HG02938 (cell line): ENCODE results near the gene OGFRL1.

ENCODE experiments used
- ATAC-seq: cut with Tn5 transposase; IDR thresholded peaks from one replicate; pipeline ENCODE4 v1.9.1; 2021; ENCODE audit warnings: mild to moderate bottlenecking, moderate library complexity; ENCODE audit not compliant: unreplicated experiment

Gene OGFRL1

DNA sequence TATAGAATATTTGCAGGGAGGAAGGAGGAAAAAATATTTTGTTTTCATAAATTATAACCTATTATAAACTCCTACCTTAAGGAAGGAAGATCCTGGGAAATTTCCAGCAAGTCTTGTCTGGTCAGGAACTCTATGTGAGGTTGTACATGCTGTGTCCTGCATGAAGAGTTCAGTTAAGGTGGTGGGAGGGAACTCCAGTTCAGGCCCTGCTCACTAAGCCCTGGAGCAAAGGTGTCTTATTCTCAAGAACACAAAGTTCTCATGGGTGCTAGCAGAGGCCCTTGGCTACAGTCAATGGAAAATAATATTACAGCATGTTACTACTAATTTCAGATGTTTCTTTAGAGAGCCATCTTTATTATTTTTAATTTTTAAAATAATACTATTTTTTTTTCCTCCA is 3.8 kb upstream of the OGFRL1 start:
- no peak for ATAC-seq

DNA sequence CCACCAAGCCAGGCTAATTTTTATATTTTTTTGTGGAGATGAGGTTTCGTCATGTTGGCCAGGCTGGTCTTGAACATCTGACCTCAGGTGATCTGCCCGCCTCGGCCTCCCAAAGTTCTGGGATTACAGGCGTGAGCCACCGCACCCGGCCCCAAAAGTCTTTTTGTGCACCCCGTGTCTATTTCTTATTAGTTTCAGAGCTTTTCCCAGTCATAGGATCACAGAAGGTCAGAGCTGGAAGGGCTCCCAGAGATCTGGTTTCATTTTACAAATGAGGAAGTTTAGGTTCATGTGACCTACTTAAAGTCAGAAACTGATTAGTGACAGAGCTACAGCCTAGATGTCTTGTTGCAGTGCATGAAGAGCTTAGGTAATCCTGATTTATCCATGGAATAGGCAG is 1.6 kb upstream of the OGFRL1 start:
- no peak for ATAC-seq

DNA sequence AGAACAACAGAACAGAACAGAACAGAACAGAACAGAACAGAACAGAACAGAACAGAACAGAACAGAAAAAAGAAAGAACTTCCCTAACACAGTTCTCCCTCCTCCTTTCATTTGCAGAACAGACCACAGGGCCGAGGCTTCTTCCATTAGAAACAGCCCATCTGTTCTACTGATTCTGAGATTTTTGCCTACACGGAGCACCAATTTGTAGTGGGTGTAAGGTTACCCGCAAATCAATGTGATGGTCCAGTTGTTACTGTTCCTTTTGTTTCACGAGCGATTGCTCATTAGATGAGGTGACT is 734 bp upstream of the OGFRL1 start:
- no peak for ATAC-seq

DNA sequence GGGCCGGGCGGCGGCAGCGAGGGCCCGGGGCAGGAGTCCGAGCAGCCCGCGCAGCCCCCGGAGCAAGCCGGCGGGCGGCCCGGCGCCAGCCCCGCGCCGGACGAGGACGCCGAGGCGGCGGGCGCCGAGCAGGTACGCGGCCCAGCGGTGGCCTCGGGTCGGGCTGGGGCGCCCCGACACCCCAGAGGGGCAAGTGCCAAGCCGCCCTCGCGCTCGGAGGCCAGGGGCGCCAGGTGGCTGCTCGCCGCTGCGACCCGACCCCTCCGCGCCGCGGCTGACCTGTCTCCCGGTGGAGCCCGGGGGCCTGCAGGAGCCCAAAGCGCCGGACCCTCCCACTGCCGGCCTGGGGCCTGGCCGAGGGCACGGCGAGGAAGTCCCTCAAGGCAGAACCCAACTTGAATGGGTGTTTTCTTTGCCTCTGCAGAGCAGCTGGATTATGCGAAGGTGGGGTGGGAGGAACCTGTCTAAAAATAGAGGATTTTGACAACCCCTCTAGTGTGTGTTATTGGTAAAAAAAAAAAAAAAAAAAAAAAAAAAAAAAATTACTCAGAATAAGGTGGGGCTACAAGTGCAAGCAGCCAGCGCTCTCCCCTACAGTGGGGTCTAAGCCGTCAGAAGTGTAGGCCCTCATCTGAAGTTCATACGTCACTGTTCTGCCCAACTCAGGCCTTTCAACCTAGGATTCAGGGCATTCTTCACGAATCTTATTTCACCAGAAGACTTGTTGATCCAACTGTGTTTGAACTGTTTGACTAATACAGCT is 609 bp downstream of the OGFRL1 start:
- peak; percentile 31 for ATAC-seq

DNA sequence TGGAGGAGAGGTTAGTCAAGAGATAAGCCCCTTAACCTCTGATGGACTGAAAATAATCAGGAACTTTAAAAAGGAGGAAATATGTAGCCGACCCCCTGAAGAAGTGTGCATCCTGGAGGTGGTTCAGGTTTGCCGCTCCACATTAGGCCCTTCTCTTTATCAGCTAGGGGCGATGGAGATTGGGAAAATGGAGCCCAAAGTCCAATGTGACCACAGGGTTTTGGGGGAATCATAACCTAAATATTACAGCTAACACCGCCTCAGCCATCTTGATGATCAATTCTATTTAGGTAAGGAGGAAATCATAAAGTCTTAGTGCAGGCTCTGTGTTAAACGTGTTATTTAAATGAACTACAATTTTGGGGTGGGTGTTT is 1.2 kb downstream of the OGFRL1 start:
- ATAC-seq, result no peak

GRCh38 chr6:71290611-71291010 is 2.0 kb downstream of the OGFRL1 start:
- no peak for ATAC-seq

DNA sequence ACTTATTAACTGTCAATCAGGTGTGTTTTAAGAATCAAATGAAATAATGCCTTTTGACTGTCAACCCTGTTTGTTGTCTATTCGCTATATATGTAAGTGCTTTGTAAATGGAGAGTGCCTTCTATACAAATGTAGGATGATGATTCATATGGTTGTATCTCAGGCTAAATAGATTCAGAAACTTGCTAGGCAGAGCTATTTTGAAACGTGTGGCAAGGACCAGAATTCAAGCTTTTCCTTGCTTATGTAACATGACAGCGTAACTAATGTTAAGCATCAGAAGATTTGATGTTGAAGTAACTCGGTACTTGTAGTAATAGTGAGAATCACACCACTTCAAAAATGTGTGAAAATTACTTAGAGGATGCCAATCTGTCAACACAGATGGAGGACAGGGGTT is 3.4 kb downstream of the OGFRL1 start:
- no peak for ATAC-seq

GRCh38 chr6:71294121-71294523 is 5.5 kb downstream of the OGFRL1 start:
- no peak for ATAC-seq

DNA sequence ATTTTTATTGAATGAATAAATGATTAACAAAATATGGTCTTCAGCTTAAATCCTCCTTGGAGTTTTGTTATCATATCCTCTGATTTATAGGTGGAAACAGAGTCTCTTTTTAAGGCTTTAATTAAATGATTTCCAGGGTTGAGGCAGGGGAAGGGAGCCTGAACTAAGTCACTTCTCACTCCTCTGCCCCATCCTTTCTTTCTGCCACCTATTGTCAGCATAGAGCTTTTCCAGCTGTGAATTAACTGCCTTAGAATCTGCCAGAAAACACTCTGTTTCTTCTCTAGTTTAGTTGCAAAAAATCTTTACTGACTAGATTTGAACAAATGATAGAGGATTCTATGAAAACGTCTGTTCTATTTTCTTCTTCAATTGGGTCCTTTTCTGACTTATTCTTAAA is 9.8 kb downstream of the OGFRL1 start:
- no peak for ATAC-seq

DNA sequence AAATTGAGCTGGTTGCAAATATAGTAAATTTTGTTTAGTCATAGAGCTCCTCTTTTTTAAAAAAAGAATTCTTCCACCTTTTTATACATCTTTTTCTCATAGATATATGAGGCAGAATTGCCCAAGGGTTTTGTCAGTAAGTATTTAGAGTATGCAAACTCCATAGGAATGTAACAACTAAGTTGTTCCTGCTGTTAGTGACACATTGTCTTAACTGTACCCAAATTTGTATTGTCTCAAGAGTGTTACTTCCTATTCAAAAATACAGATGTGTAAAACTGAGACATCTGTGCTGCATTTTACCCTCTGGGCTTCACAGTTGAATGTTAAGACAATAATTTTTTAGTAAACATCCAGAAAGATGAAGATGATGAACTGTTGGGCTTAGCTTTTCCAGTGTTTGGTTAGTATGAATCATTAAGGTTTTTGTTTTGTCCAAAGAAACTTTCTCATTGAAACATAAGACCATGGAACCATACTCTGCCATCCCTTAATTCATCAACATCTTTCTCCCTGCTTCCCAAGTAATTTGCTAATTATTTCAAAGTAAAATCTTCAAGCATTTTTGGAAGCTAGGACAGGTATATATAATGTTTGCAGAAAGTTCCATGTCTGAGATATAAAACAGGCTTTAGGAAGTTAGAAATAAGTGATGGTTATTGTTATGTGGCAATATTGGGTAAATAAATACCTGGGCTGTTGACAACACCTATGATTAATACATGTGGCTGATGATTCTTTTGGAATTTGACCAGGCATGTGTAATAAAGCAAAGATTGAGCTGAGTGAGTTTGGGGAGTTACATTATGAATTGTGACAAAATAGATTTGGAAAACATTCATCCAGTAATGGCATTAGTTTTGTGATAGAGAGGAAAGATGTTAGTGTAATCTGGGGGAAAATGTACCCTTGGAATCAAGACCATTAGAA is 11.2 kb downstream of the OGFRL1 start:
- ATAC-seq, result no peak

- ATAC-seq, result no peak
These were observed 12.1 kb downstream of the OGFRL1 start for GRCh38 chr6:71300561-71301168.

- no peak for ATAC-seq
These were observed 12.9 kb downstream of the OGFRL1 start for GRCh38 chr6:71301546-71301945.

- no peak for ATAC-seq
These were observed 21.0 kb downstream of the OGFRL1 start for GRCh38 chr6:71309656-71310055.

DNA sequence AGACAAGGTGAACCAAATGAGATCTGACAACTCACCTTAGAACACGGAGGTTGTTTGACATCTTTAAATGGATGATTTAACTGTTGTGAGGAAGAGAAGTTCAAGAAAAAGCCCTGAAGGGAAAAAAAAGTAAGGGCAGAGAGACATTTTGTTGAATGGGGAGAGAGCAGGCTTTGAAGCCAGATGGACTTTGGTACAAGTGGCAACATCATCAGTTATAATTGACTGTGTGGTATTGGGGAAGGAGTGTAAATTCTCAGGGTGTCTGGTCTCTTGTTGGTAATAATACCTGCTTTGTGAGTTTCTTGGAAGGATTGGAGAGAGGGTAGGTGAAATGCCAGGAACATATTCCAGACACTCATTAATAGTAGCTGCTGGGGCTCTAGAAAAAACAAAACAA is 21.6 kb downstream of the OGFRL1 start:
- no peak for ATAC-seq

GRCh38 chr6:71312089-71312488 is 23.5 kb downstream of the OGFRL1 start:
- no peak for ATAC-seq

GRCh38 chr6:71317441-71317840 is 28.8 kb downstream of the OGFRL1 start:
- no peak for ATAC-seq

- ATAC-seq, result no peak
These were observed 31.4 kb downstream of the OGFRL1 start for GRCh38 chr6:71320041-71320440.

DNA sequence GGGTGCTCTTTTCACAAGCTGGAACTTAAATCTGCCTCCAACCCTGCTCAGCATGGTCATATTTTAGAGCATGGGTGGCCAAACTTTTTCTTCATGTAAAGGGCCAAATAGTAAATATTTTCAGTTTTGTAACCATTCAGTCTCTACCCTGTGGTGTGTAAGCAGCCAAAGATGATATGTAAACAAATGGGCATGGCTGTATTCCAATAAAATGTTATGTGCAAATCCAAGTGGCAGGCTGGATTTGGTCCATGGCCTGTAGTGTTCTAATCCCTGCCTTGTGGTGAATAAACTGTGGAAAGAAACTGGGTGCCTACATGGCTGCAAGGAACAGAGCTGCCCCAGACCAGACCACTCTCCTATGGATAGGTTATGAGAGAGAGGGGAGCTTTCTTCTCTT is 32.7 kb downstream of the OGFRL1 start:
- no peak for ATAC-seq

DNA sequence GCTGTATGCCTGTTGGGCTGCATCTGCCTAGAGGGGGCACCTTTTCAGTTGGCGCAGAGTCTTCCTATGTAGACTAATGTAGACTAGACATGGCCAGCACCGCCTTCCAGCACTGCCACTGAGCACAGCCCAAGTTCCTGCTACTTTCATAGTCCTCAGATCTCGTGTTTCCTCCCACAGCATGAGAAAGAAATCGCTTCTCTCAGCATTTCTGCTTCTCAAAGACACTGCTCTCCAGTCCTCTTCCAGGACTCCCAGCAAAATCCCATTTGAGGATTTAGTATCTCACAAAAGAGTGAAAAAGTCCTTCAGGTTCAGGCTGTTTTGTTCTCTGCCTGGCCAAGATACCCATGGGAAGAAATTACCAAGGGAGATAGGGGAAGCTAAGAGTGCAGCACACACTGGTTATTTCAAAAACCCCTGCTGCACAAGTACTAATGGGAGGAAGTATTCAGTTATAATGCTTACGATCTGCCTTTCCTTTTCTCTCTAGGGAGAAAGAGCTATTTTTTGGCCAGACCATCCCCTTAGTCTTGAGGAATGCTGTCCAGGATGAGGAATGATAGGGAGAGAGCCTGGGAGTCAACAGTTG is 35.7 kb downstream of the OGFRL1 start:
- ATAC-seq, result no peak

DNA sequence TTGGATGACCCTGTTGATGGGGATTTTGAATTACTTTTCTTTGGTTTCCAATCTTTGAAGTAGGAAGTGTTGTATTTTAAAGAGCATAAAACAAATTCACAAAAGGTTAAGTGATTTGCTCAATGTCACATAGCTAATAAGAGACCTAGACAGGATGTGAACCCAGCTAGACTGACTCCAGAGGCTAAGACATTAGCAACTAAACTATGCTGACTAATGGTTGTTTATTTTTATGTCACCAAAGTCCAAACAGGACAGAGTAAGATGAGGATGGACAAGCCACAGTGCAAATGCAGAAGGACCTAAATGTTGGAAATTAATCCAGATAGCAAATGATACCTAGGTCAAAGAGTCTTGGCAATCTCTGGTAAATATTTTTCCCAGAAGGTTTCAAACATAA is 38.0 kb downstream of the OGFRL1 start:
- no peak for ATAC-seq

DNA sequence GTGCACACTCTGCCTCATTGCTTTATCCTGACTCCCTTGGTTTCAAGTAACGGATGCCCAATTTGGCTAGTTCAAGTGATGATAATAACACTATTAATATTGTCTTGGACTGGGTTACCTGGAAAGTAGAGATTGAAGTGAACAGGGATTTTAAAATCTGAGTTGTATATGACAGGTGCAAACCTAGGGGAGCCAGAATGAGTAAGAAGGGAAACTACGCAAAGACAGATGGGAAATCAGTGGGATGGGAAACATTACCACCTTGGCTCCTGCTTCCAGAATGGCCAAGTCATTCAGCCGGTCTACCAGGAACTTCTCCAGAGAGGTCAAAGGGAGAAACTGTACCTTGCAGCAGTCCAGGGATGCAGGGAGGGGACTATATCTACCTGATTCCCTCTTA is 41.9 kb downstream of the OGFRL1 start:
- no peak for ATAC-seq

GRCh38 chr6:71332012-71332411 is 43.4 kb downstream of the OGFRL1 start:
- ATAC-seq, result no peak
